Esophagus squamous epithelium (tissue), 4 donors: ENCODE results near the gene RNF125.

Source experiments
- POLR2A ChIP-seq, 4 donors: fragments of 450-650 bp; IDR thresholded peaks; one replicate each; pipeline ENCODE4 v1.6.1; 2017; ENCODE audit warnings: antibody characterized with exemption in 4 of 4, mild to moderate bottlenecking in 4 of 4, moderate library complexity in 3 of 4
- TF ChIP-seq, protein P1 (sequence below), 6 experiments: fragments of 450-650 bp in 4 of 6; fragments of 200-600 bp in 2 of 6; sonication (generic) in 2 of 6; IDR thresholded peaks; one replicate each; pipeline ENCODE4 v1.5.1; 2016 to 2019; ENCODE audit warnings: antibody characterized with exemption in 6 of 6, mild to moderate bottlenecking in 4 of 6, moderate library complexity in 4 of 6

DNA sequence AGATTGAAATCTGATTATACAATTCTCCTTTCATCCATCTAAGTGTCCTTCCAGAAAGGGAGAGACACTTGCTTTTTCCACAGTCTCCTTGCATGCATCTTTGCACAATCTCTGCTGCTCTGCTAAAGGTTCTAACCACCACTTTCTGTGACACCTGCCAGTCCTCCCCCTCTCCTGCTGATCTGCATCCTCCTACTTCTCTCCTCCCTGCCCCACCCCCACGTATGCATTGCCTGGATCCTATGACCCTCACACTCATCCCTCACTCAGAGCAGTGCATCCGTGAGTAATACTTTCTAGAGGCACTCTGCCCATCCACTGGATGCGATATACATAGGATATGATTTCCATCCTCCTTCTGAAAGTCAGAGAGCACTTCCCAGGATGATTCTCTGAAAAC, 48.0 kb upstream of the RNF125 start:
- TF ChIP-seq, protein P1, sequence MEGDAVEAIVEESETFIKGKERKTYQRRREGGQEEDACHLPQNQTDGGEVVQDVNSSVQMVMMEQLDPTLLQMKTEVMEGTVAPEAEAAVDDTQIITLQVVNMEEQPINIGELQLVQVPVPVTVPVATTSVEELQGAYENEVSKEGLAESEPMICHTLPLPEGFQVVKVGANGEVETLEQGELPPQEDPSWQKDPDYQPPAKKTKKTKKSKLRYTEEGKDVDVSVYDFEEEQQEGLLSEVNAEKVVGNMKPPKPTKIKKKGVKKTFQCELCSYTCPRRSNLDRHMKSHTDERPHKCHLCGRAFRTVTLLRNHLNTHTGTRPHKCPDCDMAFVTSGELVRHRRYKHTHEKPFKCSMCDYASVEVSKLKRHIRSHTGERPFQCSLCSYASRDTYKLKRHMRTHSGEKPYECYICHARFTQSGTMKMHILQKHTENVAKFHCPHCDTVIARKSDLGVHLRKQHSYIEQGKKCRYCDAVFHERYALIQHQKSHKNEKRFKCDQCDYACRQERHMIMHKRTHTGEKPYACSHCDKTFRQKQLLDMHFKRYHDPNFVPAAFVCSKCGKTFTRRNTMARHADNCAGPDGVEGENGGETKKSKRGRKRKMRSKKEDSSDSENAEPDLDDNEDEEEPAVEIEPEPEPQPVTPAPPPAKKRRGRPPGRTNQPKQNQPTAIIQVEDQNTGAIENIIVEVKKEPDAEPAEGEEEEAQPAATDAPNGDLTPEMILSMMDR (IDR thresholded peaks at IDR 0.05) = no peak
- TF ChIP-seq POLR2A (IDR thresholded peaks at IDR 0.05) = no peak
